Activated CD8-positive, alpha-beta T cell treated with anti-CD3 and anti-CD28 coated beads, Interleukin-2, amount 10 ng/mL, durations not matched to agents 7 days and 5 days (primary cell): ENCODE results near the gene CFP. TPM values are rescaled to one million over a fixed set of nuclear protein-coding genes. Genes with fewer than 3 reads are reported as not detected.

Experiments used
- ATAC-seq: fragments of 150-1000 bp; cut with Tn5 transposase; one replicate; pipeline ENCODE4 v1.10.0; 2021; ENCODE audit warnings: moderate library complexity
- CTCF ChIA-PET: fragments of 350-600 bp; sonication (Branson Sonifier 250); formaldehyde crosslinking; loops from one replicate; lab custom pipeline; 2021; ENCODE audit warnings: antibody characterized with exemption; lab: Charles Lee
- POLR2A ChIA-PET: fragments of 350-600 bp; sonication (Branson Sonifier 250); formaldehyde crosslinking; loops from one replicate; lab custom pipeline; 2021; ENCODE audit warnings: antibody characterized with exemption; lab: Charles Lee
- DNase-seq: peaks from one replicate; pipeline ENCODE4 v3.0.0-alpha.2; 2020
- H3K27ac Mint-ChIP-seq: one replicate; pipeline ENCODE4 v1.8.0; 2021; ENCODE audit warnings: mild to moderate bottlenecking, mixed read lengths
- H3K27me3 Mint-ChIP-seq: one replicate; pipeline ENCODE4 v1.8.0; 2021; ENCODE audit warnings: low read depth, mixed read lengths
- H3K36me3 Mint-ChIP-seq: one replicate; pipeline ENCODE4 v1.8.0; 2021; ENCODE audit warnings: low read depth, mixed read lengths
- H3K4me1 Mint-ChIP-seq: one replicate; pipeline ENCODE4 v1.8.0; 2021; ENCODE audit warnings: low read depth, mixed read lengths
- H3K4me3 Mint-ChIP-seq: one replicate; pipeline ENCODE4 v1.8.0; 2021; ENCODE audit warnings: mild to moderate bottlenecking, mixed read lengths
- H3K9me3 Mint-ChIP-seq: one replicate; pipeline ENCODE4 v1.8.0; 2022; ENCODE audit warnings: mixed read lengths; ENCODE audit not compliant: insufficient read depth
- microRNA-seq: library from miRNA; unstranded; fragments of <30 nt; microRNA quantifications from one replicate; pipeline ENCODE4 v1.2.0, GENCODE V29; 2022
- total RNA-seq, 2 experiments: library from RNA; stranded (reverse); gene quantifications; one replicate each; pipeline ENCODE4 v1.2.3, GENCODE V29; 2021

Gene CFP
- total RNA-seq, 2 experiments from 2014 or later, result 11.5 to 13.1 TPM

GRCh38 chrX:47579537-47579936 lies 50.2 kb downstream of the CFP start:
- H3K4me1 Mint-ChIP-seq, result peaks cover 24% of the 10 kb centered on the region
- no peaks in the 10 kb centered on the region for H3K9me3 Mint-ChIP-seq
- ChIA-PET POLR2A (interaction anchor here (0.5 kb wide), 1 partner anchor 346 kb away, joined by 3 read pairs; the partner anchor contains the start of gene USP11), CTCF (interaction anchor here (0.9 kb wide), 1 partner anchor 10 kb away, joined by 4 read pairs; no protein-coding TSS in a partner anchor)
- H3K27me3 Mint-ChIP-seq, result peaks cover 5% of the 10 kb centered on the region
- no peak overlapping the region for H3K27ac Mint-ChIP-seq
- H3K4me3 Mint-ChIP-seq, result no peak overlapping the region
- ATAC-seq (no peak), DNase-seq (no peak)
- peaks cover 7% of the 10 kb centered on the region for H3K36me3 Mint-ChIP-seq

- ATAC-seq (no peak), DNase-seq (no peak)
- ChIA-PET CTCF (no interaction called here), POLR2A (no interaction called here)
- H3K27me3 Mint-ChIP-seq, result peaks cover 5% of the 10 kb centered on the region
- no peaks in the 10 kb centered on the region for H3K9me3 Mint-ChIP-seq
- peaks cover 4% of the 10 kb centered on the region for H3K36me3 Mint-ChIP-seq
- H3K4me1 Mint-ChIP-seq, result peaks cover 23% of the 10 kb centered on the region
- no peak overlapping the region for H3K27ac Mint-ChIP-seq
- no peak overlapping the region for H3K4me3 Mint-ChIP-seq
Observed at GRCh38 chrX:47578692-47579091, 51.0 kb downstream of the CFP start.

GRCh38 chrX:47577901-47578300 lies 51.8 kb downstream of the CFP start:
- no peaks in the 10 kb centered on the region for H3K9me3 Mint-ChIP-seq
- peaks cover 8% of the 10 kb centered on the region for H3K27me3 Mint-ChIP-seq
- H3K27ac Mint-ChIP-seq, result no peak overlapping the region
- H3K4me3 Mint-ChIP-seq, result no peak overlapping the region
- peaks cover 18% of the 10 kb centered on the region for H3K4me1 Mint-ChIP-seq
- DNase-seq, result no peak
- H3K36me3 Mint-ChIP-seq, result no peaks in the 10 kb centered on the region
- CTCF ChIA-PET, result no interaction called here
- POLR2A ChIA-PET, result no interaction called here
- no peak for ATAC-seq

- no peak overlapping the region for H3K27ac Mint-ChIP-seq
- ATAC-seq, result no peak
- H3K4me3 Mint-ChIP-seq, result no peak overlapping the region
Observed at GRCh38 chrX:47577424-47577823, 52.3 kb downstream of the CFP start.

GRCh38 chrX:47576021-47576898 lies 53.5 kb downstream of the CFP start:
- H3K36me3 Mint-ChIP-seq, result peaks cover 5% of the 10 kb centered on the region
- no peak overlapping the region for H3K4me3 Mint-ChIP-seq
- ChIA-PET POLR2A (no interaction called here), CTCF (no interaction called here)
- DNase-seq (no peak), ATAC-seq (no peak)
- H3K4me1 Mint-ChIP-seq, result peaks cover 9% of the 10 kb centered on the region
- H3K9me3 Mint-ChIP-seq, result no peaks in the 10 kb centered on the region
- peaks cover 8% of the 10 kb centered on the region for H3K27me3 Mint-ChIP-seq
- H3K27ac Mint-ChIP-seq, result peak overlapping the region; percentile 6

More at GRCh38 chrX:47577424-47577823, 52.3 kb downstream of the CFP start:
- POLR2A ChIA-PET, result no interaction called here
- no peaks in the 10 kb centered on the region for H3K36me3 Mint-ChIP-seq
- peaks cover 8% of the 10 kb centered on the region for H3K27me3 Mint-ChIP-seq
- CTCF ChIA-PET, result no interaction called here
- peaks cover 17% of the 10 kb centered on the region for H3K4me1 Mint-ChIP-seq
- DNase-seq, result no peak
- H3K9me3 Mint-ChIP-seq, result no peaks in the 10 kb centered on the region

GRCh38 chrX:47574547-47575301 lies 55.0 kb downstream of the CFP start:
- Mint-ChIP-seq H3K27me3 (peaks cover 8% of the 10 kb centered on the region), H3K27ac (no peak overlapping the region), H3K4me3 (peak overlapping the region; percentile 8), H3K9me3 (no peaks in the 10 kb centered on the region), H3K4me1 (peaks cover 9% of the 10 kb centered on the region), H3K36me3 (peaks cover 13% of the 10 kb centered on the region)
- POLR2A ChIA-PET, result no interaction called here
- no peak for DNase-seq
- no peak for ATAC-seq
- CTCF ChIA-PET, result no interaction called here

- H3K4me3 Mint-ChIP-seq, result peak overlapping the region; percentile 8
- ATAC-seq (no peak), DNase-seq (no peak)
- POLR2A ChIA-PET, result no interaction called here
- no peaks in the 10 kb centered on the region for H3K9me3 Mint-ChIP-seq
- no peak overlapping the region for H3K27ac Mint-ChIP-seq
- H3K4me1 Mint-ChIP-seq, result peaks cover 5% of the 10 kb centered on the region
- peaks cover 8% of the 10 kb centered on the region for H3K27me3 Mint-ChIP-seq
- CTCF ChIA-PET, result no interaction called here
- H3K36me3 Mint-ChIP-seq, result peaks cover 16% of the 10 kb centered on the region
Observed at GRCh38 chrX:47574076-47574546, 55.6 kb downstream of the CFP start.

GRCh38 chrX:47573341-47574075 lies 56.2 kb downstream of the CFP start:
- peaks cover 5% of the 10 kb centered on the region for H3K4me1 Mint-ChIP-seq
- no peak overlapping the region for H3K4me3 Mint-ChIP-seq
- peak overlapping the region; percentile 27 for H3K27ac Mint-ChIP-seq
- peaks cover 22% of the 10 kb centered on the region for H3K36me3 Mint-ChIP-seq
- ChIA-PET POLR2A (no interaction called here), CTCF (no interaction called here)
- H3K9me3 Mint-ChIP-seq, result no peaks in the 10 kb centered on the region
- peaks cover 8% of the 10 kb centered on the region for H3K27me3 Mint-ChIP-seq
- ATAC-seq, result no peak
- DNase-seq, result no peak

Small RNAs within 50 kb of the gene (microRNA-seq; reads per million reads assigned to microRNA genes)
- not detected for gene MIR4769

Other genes starting within 250 kb of the CFP start
- gene ZNF41, start 146.7 kb downstream of the CFP start, total RNA-seq, result 10 to 100 TPM; 12.9 to 13.1 TPM
- 10 to 100 TPM; 66.7 to 68.4 TPM for gene ARAF, start 68.7 kb downstream of the CFP start, total RNA-seq
- gene TIMP1, start 47.5 kb downstream of the CFP start, total RNA-seq, result 10 to 100 TPM; 58.7 to 68.5 TPM
- gene SYN1, start 10.1 kb downstream of the CFP start, total RNA-seq, result under 1 TPM; 0.57 to 0.58 TPM
- gene ELK1, start 20.6 kb upstream of the CFP start, total RNA-seq, result 10 to 100 TPM; 56.9 to 58.7 TPM
- 100 to 1,000 TPM; 148 to 156 TPM for gene UXT, start 29.2 kb upstream of the CFP start, total RNA-seq
- gene ZNF81, start 207.0 kb upstream of the CFP start, total RNA-seq, result 10 to 100 TPM in 1 of 2 experiments, 1 to 10 TPM in 1; 9.4 to 10.4 TPM